HCT116 (cell line): Measurements from ENCODE around the gene PRKN. TPM values are rescaled to one million over a fixed set of nuclear protein-coding genes. Genes with fewer than 3 reads are reported as not detected.

ENCODE experiments used
- ATAC-seq: fragments of 200-7000 bp; cut with Tn5 transposase; 2 replicates; pipeline ENCODE4 v1.9.1; 2020; ENCODE audit warnings: mild to moderate bottlenecking, moderate library complexity
- BruUV-seq: library from RNA; stranded (reverse); fragments of 400-500 nt; replicated peaks from 2 replicates; lab custom pipeline; 2021; lab: Mats Ljungman, UMichigan
- CTCF ChIA-PET: fragments of 300-600 bp; sonication (Branson Sonifier 250); formaldehyde crosslinking; loops from one replicate; lab custom pipeline; 2021; ENCODE audit warnings: antibody characterized with exemption; lab: Charles Lee
- POLR2A ChIA-PET: fragments of 300-600, 350-600 bp; sonication (Branson Sonifier 250); formaldehyde crosslinking; loops from one replicate; lab custom pipeline; 2021; ENCODE audit warnings: antibody characterized with exemption; lab: Charles Lee
- RAD21 ChIA-PET, 2 experiments: fragments of 300-600 bp; sonication (Branson Sonifier 250); formaldehyde crosslinking; loops; one replicate each; lab custom pipeline; 2023; ENCODE audit warnings: low total read pairs in 2 of 2; ENCODE audit not compliant: uncharacterized antibody in 2 of 2, unreplicated experiment in 2 of 2, low non-redundant PET in 1 of 2; lab: Charles Lee
- DNase-seq: peaks from one replicate; pipeline ENCODE4 v3.0.0-alpha.2; 2010; ENCODE audit warnings: low read depth, low spot score
- H2AFZ ChIP-seq: fragments of 200-600 bp; shearing (Covaris generic), sonication (generic); 2 replicates; pipeline ENCODE4 v1.6.1; 2017; ENCODE audit warnings: low read depth, mixed run types, mixed read lengths, antibody characterized with exemption, low read length; ENCODE audit not compliant: poor library complexity, severe bottlenecking
- H3K27ac ChIP-seq: 2 replicates; pipeline ENCODE4 v1.5.1; 2012; ENCODE audit warnings: low read depth, low read length
- H3K27me3 ChIP-seq: fragments of 200-600 bp; sonication (generic); 2 replicates; pipeline ENCODE4 v1.6.1; 2016; ENCODE audit warnings: mixed run types, low read length, mixed read lengths; ENCODE audit not compliant: insufficient read depth
- H3K36me3 ChIP-seq, 2 experiments: fragments of 200-500 bp in 1 of 2; fragments of 200-600 bp in 1 of 2; sonication (Bioruptor generic) in 1 of 2; sonication (generic) in 1 of 2; 2 replicates each; pipeline versions ENCODE4 v1.5.1 to v1.6.1; 2014 to 2016; ENCODE audit warnings: low read length in 2 of 2, inconsistent platforms in 1 of 2, mixed read lengths in 1 of 2, mixed run types in 1 of 2; ENCODE audit not compliant: insufficient read depth in 2 of 2, control insufficient read depth in 1 of 2
- H3K4me1 ChIP-seq, 2 experiments: fragments of 200-600 bp in 1 of 2; sonication (generic) in 1 of 2; 2 replicates each; pipeline versions ENCODE4 v1.5.1 to v1.6.1; 2012 to 2017; ENCODE audit warnings: low read length in 2 of 2, inconsistent platforms in 1 of 2, mild to moderate bottlenecking in 1 of 2, mixed read lengths in 1 of 2, mixed run types in 1 of 2, moderate library complexity in 1 of 2; ENCODE audit not compliant: insufficient read depth in 2 of 2, control insufficient read depth in 1 of 2
- H3K4me2 ChIP-seq: fragments of 200-600 bp; sonication (generic); 2 replicates; pipeline ENCODE4 v1.6.1; 2017; ENCODE audit warnings: mixed run types, low read length, mixed read lengths
- H3K4me3 ChIP-seq, 2 experiments: fragments of 200-600 bp in 1 of 2; sonication (generic) in 1 of 2; replicated peaks in 1 of 2; 2 replicates each; pipeline ENCODE4 v1.5.1; 2011 to 2016; ENCODE audit warnings: low read length in 2 of 2, control low read depth in 1 of 2, low read depth in 1 of 2, mild to moderate bottlenecking in 1 of 2, mixed read lengths in 1 of 2, mixed run types in 1 of 2
- H3K79me2 ChIP-seq: fragments of 200-600 bp; sonication (generic); 2 replicates; pipeline ENCODE4 v1.6.1; 2017; ENCODE audit warnings: mild to moderate bottlenecking, mixed run types, low read length, moderate library complexity, mixed read lengths; ENCODE audit not compliant: insufficient read depth
- H3K9ac ChIP-seq: fragments of 200-600 bp; sonication (generic); 2 replicates; pipeline ENCODE4 v1.6.1; 2016; ENCODE audit warnings: low read length, mixed read lengths
- H3K9me2 ChIP-seq: fragments of 200-600 bp; sonication (generic), shearing (Covaris generic); 2 replicates; pipeline ENCODE4 v1.6.1; 2017; ENCODE audit warnings: mixed run types, mild to moderate bottlenecking, moderate library complexity; ENCODE audit not compliant: insufficient read depth
- H3K9me3 ChIP-seq, 2 experiments: fragments of 200-500 bp in 1 of 2; fragments of 200-600 bp in 1 of 2; sonication (Bioruptor generic) in 1 of 2; sonication (generic) in 1 of 2; 2 replicates each; pipeline ENCODE4 v1.6.1; 2014 to 2017; ENCODE audit warnings: low read length in 2 of 2, mixed read lengths in 2 of 2, inconsistent platforms in 1 of 2, low read depth in 1 of 2, mild to moderate bottlenecking in 1 of 2, mixed run types in 1 of 2, moderate library complexity in 1 of 2; ENCODE audit not compliant: control insufficient read depth in 1 of 2, insufficient read depth in 1 of 2
- H4K20me1 ChIP-seq: fragments of 200-600 bp; sonication (generic), shearing (Covaris generic); 2 replicates; pipeline ENCODE4 v1.6.1; 2017; ENCODE audit warnings: mixed run types, mild to moderate bottlenecking, moderate library complexity; ENCODE audit not compliant: insufficient read depth
- CEBPB ChIP-seq: IDR thresholded peaks from 2 replicates; pipeline ENCODE4 v1.6.1; 2012; ENCODE audit warnings: low read depth
- EGR1 ChIP-seq: IDR thresholded peaks from 2 replicates; pipeline ENCODE4 v1.6.1; 2012; ENCODE audit warnings: low read depth
- ELF1 ChIP-seq: IDR thresholded peaks from 2 replicates; pipeline ENCODE4 v1.6.1; 2012; ENCODE audit warnings: low read depth, borderline replicate concordance
- EZH2 ChIP-seq: fragments of 200-600 bp; sonication (generic); IDR thresholded peaks from 2 replicates; pipeline ENCODE4 v1.6.1; 2017; ENCODE audit warnings: antibody characterized with exemption, mixed run types
- EZH2phosphoT487 ChIP-seq: fragments of 200-600 bp; IDR thresholded peaks from 2 replicates; pipeline ENCODE4 v1.6.1; 2018; ENCODE audit warnings: antibody characterized with exemption, borderline replicate concordance
- FOSL1 ChIP-seq: IDR thresholded peaks from 2 replicates; pipeline ENCODE4 v1.6.1; 2012; ENCODE audit warnings: low read depth
- JUND ChIP-seq: IDR thresholded peaks from 2 replicates; pipeline ENCODE4 v1.6.1; 2012
- POLR2A ChIP-seq: IDR thresholded peaks from 2 replicates; pipeline ENCODE4 v1.7.0; 2011; ENCODE audit warnings: borderline replicate concordance; ENCODE audit not compliant: insufficient read depth, insufficient read length; ENCODE audit errors: extremely low read depth
- POLR2AphosphoS5 ChIP-seq: IDR thresholded peaks from 2 replicates; pipeline ENCODE4 v1.6.1; 2011; ENCODE audit warnings: mild to moderate bottlenecking, low read depth, low read length, moderate library complexity
- RAD21 ChIP-seq: IDR thresholded peaks from 2 replicates; pipeline ENCODE4 v1.6.1; 2012; ENCODE audit warnings: low read depth, mild to moderate bottlenecking
- SRF ChIP-seq: IDR thresholded peaks from 2 replicates; pipeline ENCODE4 v1.6.1; 2012; ENCODE audit warnings: low read depth
- TCF7L2 ChIP-seq: IDR thresholded peaks from 2 replicates; pipeline ENCODE4 v1.7.0; 2011; ENCODE audit warnings: borderline replicate concordance, inconsistent platforms; ENCODE audit not compliant: insufficient read depth, insufficient read length; ENCODE audit errors: extremely low read depth
- YY1 ChIP-seq: IDR thresholded peaks from 2 replicates; pipeline ENCODE4 v1.6.1; 2011; ENCODE audit warnings: low read length, low read depth, moderate library complexity, mild to moderate bottlenecking; ENCODE audit not compliant: insufficient replicate concordance; ENCODE audit errors: extremely low read depth
- ZNF274 ChIP-seq: fragments of 200-500 bp; sonication (Bioruptor generic); IDR thresholded peaks from 2 replicates; pipeline ENCODE4 v1.6.1; 2014; ENCODE audit warnings: mild to moderate bottlenecking, low read depth, low read length, inconsistent platforms
- intact Hi-C: fragments of 100-400 bp; cut with micrococcal nuclease; formaldehyde crosslinking; loops from 2 replicates; pipeline ENCODE4 v1.10.0; 2022
- total RNA-seq: library from RNA; stranded (reverse); gene quantifications from one replicate; pipeline ENCODE4 v1.2.1, GENCODE V29; 2021; ENCODE audit not compliant: unreplicated experiment
- TF ChIP-seq, protein P1 (sequence below): IDR thresholded peaks from 2 replicates; pipeline ENCODE4 v1.6.1; 2011; ENCODE audit warnings: mild to moderate bottlenecking, low read length, moderate library complexity; ENCODE audit not compliant: insufficient replicate concordance; ENCODE audit errors: extremely low read depth
- TF ChIP-seq, protein P2 (sequence below): IDR thresholded peaks from 2 replicates; pipeline ENCODE4 v1.6.1; 2012
- TF ChIP-seq, protein P3 (sequence below): IDR thresholded peaks from 2 replicates; pipeline ENCODE4 v1.6.1; 2012

Gene PRKN
- total RNA-seq, 1 experiment from 2014 or later: 2.6 TPM

DNA sequence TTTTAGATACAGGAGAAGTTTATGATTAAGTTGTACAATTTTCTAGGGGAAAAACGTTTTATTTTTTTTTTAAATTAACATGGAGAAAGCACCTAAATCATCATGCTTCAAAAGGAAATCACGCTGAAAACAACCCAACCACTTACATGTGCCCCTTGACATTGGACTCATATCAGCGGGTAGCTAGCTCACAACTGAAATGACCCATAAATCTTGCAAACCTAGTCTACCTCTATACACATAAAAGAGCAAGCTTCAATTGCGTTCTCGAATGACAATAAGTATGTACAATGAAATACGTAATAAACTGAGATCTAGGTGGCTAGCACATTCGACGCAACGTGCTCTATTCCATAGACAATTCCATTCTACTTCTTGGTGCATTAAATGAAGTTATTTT is 730.8 kb downstream of the PRKN start:
- no peaks in the 10 kb centered on the region for H3K9me2 ChIP-seq

DNA sequence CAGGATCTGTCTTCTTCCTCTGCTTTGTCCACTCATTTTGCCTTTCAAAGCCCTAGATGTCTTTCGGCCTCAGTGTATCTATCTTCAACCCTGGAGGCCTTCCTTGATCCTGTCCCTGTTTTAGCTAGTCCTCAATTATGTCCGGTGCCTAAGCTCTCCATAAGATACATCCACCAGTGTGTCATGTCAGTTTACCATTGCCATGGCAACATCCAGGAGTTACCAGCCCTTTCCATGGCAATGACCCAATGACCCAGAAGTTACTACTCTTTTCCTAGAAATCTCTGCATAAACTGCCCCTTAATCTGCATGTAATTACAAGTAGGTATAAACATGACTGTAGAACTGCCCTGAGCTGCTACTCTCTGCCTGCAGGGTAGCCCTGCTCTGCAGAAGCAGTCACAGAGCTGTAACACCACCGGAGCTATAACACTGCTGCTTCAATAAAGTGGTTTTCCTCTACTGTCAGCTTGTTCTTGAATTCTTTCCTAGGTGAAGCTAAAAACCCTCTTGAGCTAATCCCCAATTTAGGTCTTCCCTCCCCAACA is 741.6 kb downstream of the PRKN start:
- Histone ChIP-seq H3K9me3 (no peaks in the 10 kb centered on the region), H3K9ac (no peak overlapping the region), H3K36me3 (no peaks in the 10 kb centered on the region), H3K4me3 (no peak overlapping the region), H3K27me3 (no peaks in the 10 kb centered on the region), H3K4me2 (no peak overlapping the region), H2AFZ (no peak overlapping the region), H4K20me1 (no peaks in the 10 kb centered on the region), H3K27ac (no peak overlapping the region), H3K79me2 (no peaks in the 10 kb centered on the region), H3K4me1 (no peaks in the 10 kb centered on the region), H3K9me2 (no peaks in the 10 kb centered on the region)
- no TSS peak for BruUV-seq
- ChIA-PET CTCF (no interaction called here), RAD21 (no interaction called here), POLR2A (no interaction called here)
- ATAC-seq: no peak
- DNase-seq: no peak
- intact Hi-C loops: no loop called here
- TF ChIP-seq JUND (no peak), YY1 (no peak), ZNF274 (no peak), POLR2A (no peak), TCF7L2 (no peak), CEBPB (no peak), ELF1 (no peak), SRF (no peak), EZH2 (no peak), EGR1 (no peak), RAD21 (no peak), FOSL1 (no peak), EZH2phosphoT487 (no peak), POLR2AphosphoS5 (no peak)
- TF ChIP-seq, protein P1, sequence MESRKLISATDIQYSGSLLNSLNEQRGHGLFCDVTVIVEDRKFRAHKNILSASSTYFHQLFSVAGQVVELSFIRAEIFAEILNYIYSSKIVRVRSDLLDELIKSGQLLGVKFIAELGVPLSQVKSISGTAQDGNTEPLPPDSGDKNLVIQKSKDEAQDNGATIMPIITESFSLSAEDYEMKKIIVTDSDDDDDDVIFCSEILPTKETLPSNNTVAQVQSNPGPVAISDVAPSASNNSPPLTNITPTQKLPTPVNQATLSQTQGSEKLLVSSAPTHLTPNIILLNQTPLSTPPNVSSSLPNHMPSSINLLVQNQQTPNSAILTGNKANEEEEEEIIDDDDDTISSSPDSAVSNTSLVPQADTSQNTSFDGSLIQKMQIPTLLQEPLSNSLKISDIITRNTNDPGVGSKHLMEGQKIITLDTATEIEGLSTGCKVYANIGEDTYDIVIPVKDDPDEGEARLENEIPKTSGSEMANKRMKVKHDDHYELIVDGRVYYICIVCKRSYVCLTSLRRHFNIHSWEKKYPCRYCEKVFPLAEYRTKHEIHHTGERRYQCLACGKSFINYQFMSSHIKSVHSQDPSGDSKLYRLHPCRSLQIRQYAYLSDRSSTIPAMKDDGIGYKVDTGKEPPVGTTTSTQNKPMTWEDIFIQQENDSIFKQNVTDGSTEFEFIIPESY: no peak
- TF ChIP-seq, protein P2, sequence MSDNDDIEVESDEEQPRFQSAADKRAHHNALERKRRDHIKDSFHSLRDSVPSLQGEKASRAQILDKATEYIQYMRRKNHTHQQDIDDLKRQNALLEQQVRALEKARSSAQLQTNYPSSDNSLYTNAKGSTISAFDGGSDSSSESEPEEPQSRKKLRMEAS: no peak

More for the DNA sequence above, 730.8 kb downstream of the PRKN start:
- intact Hi-C loops: no loop called here
- Histone ChIP-seq H3K79me2 (no peaks in the 10 kb centered on the region), H3K36me3 (no peaks in the 10 kb centered on the region), H3K4me1 (no peaks in the 10 kb centered on the region), H2AFZ (no peak overlapping the region), H3K4me2 (no peak overlapping the region), H4K20me1 (no peaks in the 10 kb centered on the region), H3K4me3 (no peak overlapping the region), H3K27ac (no peak overlapping the region), H3K9me3 (no peaks in the 10 kb centered on the region), H3K27me3 (peaks cover 8% of the 10 kb centered on the region; the same call in 1 of the 2 replicates), H3K9ac (no peak overlapping the region)
- RAD21 ChIA-PET: no interaction called here
- BruUV-seq: no TSS peak
- POLR2A ChIA-PET: no interaction called here
- ATAC-seq: no peak
- TF ChIP-seq, protein P3, sequence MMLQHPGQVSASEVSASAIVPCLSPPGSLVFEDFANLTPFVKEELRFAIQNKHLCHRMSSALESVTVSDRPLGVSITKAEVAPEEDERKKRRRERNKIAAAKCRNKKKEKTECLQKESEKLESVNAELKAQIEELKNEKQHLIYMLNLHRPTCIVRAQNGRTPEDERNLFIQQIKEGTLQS: no peak
- TF ChIP-seq EZH2phosphoT487: no peak
- TF ChIP-seq ZNF274: no peak
- TF ChIP-seq CEBPB: no peak
- TF ChIP-seq, protein P2: no peak
- CTCF ChIA-PET: no interaction called here
- DNase-seq: no peak
